K562 (cell line): ENCODE results near the gene MYOC. TPM values are rescaled to one million over a fixed set of nuclear protein-coding genes. Genes with fewer than 3 reads are reported as not detected.

Source experiments
- CHAMP1 ChIP-seq: fragments of 450-650 bp; IDR thresholded peaks from 2 replicates; pipeline ENCODE4 v1.6.1; 2016; ENCODE audit warnings: mild to moderate bottlenecking
- MCM3 ChIP-seq: fragments of 450-650 bp; IDR thresholded peaks from 2 replicates; pipeline ENCODE4 v1.6.1; 2016
- PBX2 ChIP-seq, 2 experiments: IDR thresholded peaks in 1 of 2; conservative IDR thresholded peaks in 1 of 2; 2 replicates each; pipeline ENCODE4 v1.6.1; 2016; ENCODE audit warnings: low read depth in 2 of 2, mild to moderate bottlenecking in 1 of 2, missing compliant biosample characterization in 1 of 2, missing genetic modification characterization in 1 of 2, moderate library complexity in 1 of 2
- PRMT5 ChIP-seq: sonication (generic); formaldehyde crosslinking; IDR thresholded peaks from 2 replicates; pipeline ENCODE4 v1.5.0; 2020; ENCODE audit warnings: missing genetic modification reagents
- RFX1 ChIP-seq: fragments of 450-650 bp; IDR thresholded peaks from 2 replicates; pipeline ENCODE4 v1.6.1; 2016; ENCODE audit warnings: mild to moderate bottlenecking, moderate library complexity
- SLC30A9 ChIP-seq: fragments of 250-450 bp; sonication (Bioruptor Pico); IDR thresholded peaks from 2 replicates; pipeline ENCODE4 v1.8.0; 2022; ENCODE audit warnings: mild to moderate bottlenecking, moderate library complexity
- TSC22D4 ChIP-seq: fragments of 450-650 bp; IDR thresholded peaks from 2 replicates; pipeline ENCODE4 v1.6.1; 2016; ENCODE audit warnings: missing genetic modification characterization, missing biosample characterization, control low read depth
- ZBTB17 ChIP-seq: fragments of 450-650 bp; formaldehyde crosslinking; IDR thresholded peaks from 2 replicates; pipeline ENCODE4 v1.4.0; 2020; ENCODE audit warnings: mild to moderate bottlenecking
- ZNF124 ChIP-seq: sonication (generic); formaldehyde crosslinking; IDR thresholded peaks from 2 replicates; pipeline ENCODE4 v1.8.1; 2022; ENCODE audit warnings: missing genetic modification reagents
- ZNF133 ChIP-seq: fragments of 250-450 bp; sonication (Bioruptor Pico); IDR thresholded peaks from 2 replicates; pipeline ENCODE4 v1.4.0; 2020; ENCODE audit warnings: mild to moderate bottlenecking
- ZNF224 ChIP-seq: sonication (generic); formaldehyde crosslinking; IDR thresholded peaks from 2 replicates; pipeline ENCODE4 v1.8.0; 2022; ENCODE audit warnings: mild to moderate bottlenecking, missing genetic modification reagents
- ZNF3 ChIP-seq: fragments of 250-450 bp; sonication (Bioruptor Pico); IDR thresholded peaks from 2 replicates; pipeline ENCODE4 v1.5.0; 2021; ENCODE audit warnings: mild to moderate bottlenecking, moderate library complexity
- ZNF644 ChIP-seq: fragments of 200-800 bp; sonication (Bioruptor generic); IDR thresholded peaks from 2 replicates; pipeline ENCODE4 v1.6.1; 2016; ENCODE audit warnings: low read depth, missing genetic modification characterization, missing compliant biosample characterization
- polyA plus RNA-seq, 8 experiments: library from polyadenylated mRNA; depleted of rRNA in 4 of 8; stranded (reverse) in 5 of 8; unstranded in 3 of 8; fragments of >200 nt; fragmentation: Nextera tagmentation in 2 of 8; fragmentation: Illumina TruSeq in 1 of 8; extraction: Ambion mirVana in 2 of 8; extraction: Trizol in 1 of 8; gene quantifications; 2 replicates each; pipeline versions ENCODE4 v1.2.1 to v1.2.3, GENCODE V29; 2011 to 2014; ENCODE audit warnings: inconsistent platforms in 1 of 8, missing spikeins in 1 of 8
- total RNA-seq, 7 experiments: library from RNA; depleted of rRNA in 6 of 7; stranded (reverse); fragments of >200 nt in 6 of 7; fragmentation: Illumina TruSeq in 2 of 7; extraction: Trizol in 2 of 7; gene quantifications; 2 replicates each; pipeline versions ENCODE4 v1.2.1 to v1.2.3, GENCODE V29; 2011 to 2021; ENCODE audit warnings: low replicate concordance in 1 of 7

The MYOC gene
- total and polyA plus RNA-seq, 9 of the 15 experiments (the other 6 are each of a cell fraction or from before 2014, with no cell fraction given) = not detected

- TF ChIP-seq CHAMP1 (no peak), PRMT5 (CRISPR knock-in tag) (no peak), ZNF133 (CRISPR knock-in tag) (no peak), RFX1 (no peak), TSC22D4 (tag) (no peak), SLC30A9 (CRISPR knock-in tag) (no peak), PBX2 (CRISPR knock-in tag; IDR thresholded peaks at IDR 0.05; ENCODE audit: low read depth) (no peak), PBX2 (tag; conservative IDR thresholded peaks at IDR 0.05; ENCODE audit: low read depth) (no peak), ZBTB17 (no peak), ZNF124 (CRISPR knock-in tag) (no peak), ZNF224 (CRISPR knock-in tag) (no peak), ZNF3 (CRISPR knock-in tag) (no peak), ZNF644 (tag) (no peak), MCM3 (no peak)
- TF ChIP-seq, all 486 proteins: peak for 0
These were observed 30.4 kb downstream of the MYOC start, which contains the start of gene MYOCOS (continued) for GRCh38 chr1:171622152-171622462.
